Activated B cell treated with CpG ODN at 0.5 μM for 24 hours (primary cell): Measurements from ENCODE around the gene TMSB15C. TPM values are rescaled to one million over a fixed set of nuclear protein-coding genes. Genes with fewer than 3 reads are reported as not detected.
"Not testable (repeated sequence)": the region's sequence is repeated elsewhere in the genome, so short reads cannot be mapped to it uniquely, and the experiment has no call there.

Source experiments
- ATAC-seq: fragments of 200-7000 bp; cut with Tn5 transposase; one replicate; pipeline ENCODE4 v1.10.0; 2021; ENCODE audit warnings: low read depth, mild to moderate bottlenecking, moderate library complexity
- CTCF ChIA-PET: fragments of 350-600 bp; sonication (Branson Sonifier 250); formaldehyde crosslinking; loops from one replicate; lab custom pipeline; 2021; ENCODE audit warnings: antibody characterized with exemption; lab: Charles Lee
- POLR2A ChIA-PET: fragments of 350-600 bp; sonication (Branson Sonifier 250); formaldehyde crosslinking; loops from one replicate; lab custom pipeline; 2021; ENCODE audit warnings: antibody characterized with exemption; lab: Charles Lee
- DNase-seq: peaks from one replicate; pipeline ENCODE4 v3.0.0; 2022
- H3K27ac Mint-ChIP-seq: one replicate; pipeline ENCODE4 v1.8.0; 2020; ENCODE audit warnings: mixed read lengths
- H3K27me3 Mint-ChIP-seq: one replicate; pipeline ENCODE4 v1.8.0; 2021; ENCODE audit warnings: mixed read lengths
- H3K36me3 Mint-ChIP-seq: one replicate; pipeline ENCODE4 v1.8.0; 2021; ENCODE audit warnings: low read depth, mixed read lengths
- H3K4me1 Mint-ChIP-seq: one replicate; pipeline ENCODE4 v1.8.0; 2021; ENCODE audit warnings: mixed read lengths
- H3K4me3 Mint-ChIP-seq: one replicate; pipeline ENCODE4 v1.8.0; 2020; ENCODE audit warnings: mild to moderate bottlenecking, mixed read lengths
- H3K9me3 Mint-ChIP-seq: one replicate; pipeline ENCODE4 v1.8.0; 2020; ENCODE audit warnings: mixed read lengths
- CTCF ChIP-seq: fragments of 200-600 bp; IDR thresholded peaks from one replicate; pipeline ENCODE4 v1.8.0; 2022; ENCODE audit warnings: antibody characterized with exemption, mild to moderate bottlenecking
- intact Hi-C: fragments of 100-400 bp; cut with micrococcal nuclease; formaldehyde crosslinking; loops from one replicate; pipeline ENCODE4 v1.15.1; 2024
- total RNA-seq: library from RNA; stranded (reverse); gene quantifications from 2 replicates; pipeline ENCODE4 v1.2.3, GENCODE V29; 2022

TMSB15C gene
- total RNA-seq, 1 donor from 2014 or later = 2.0 TPM

DNA sequence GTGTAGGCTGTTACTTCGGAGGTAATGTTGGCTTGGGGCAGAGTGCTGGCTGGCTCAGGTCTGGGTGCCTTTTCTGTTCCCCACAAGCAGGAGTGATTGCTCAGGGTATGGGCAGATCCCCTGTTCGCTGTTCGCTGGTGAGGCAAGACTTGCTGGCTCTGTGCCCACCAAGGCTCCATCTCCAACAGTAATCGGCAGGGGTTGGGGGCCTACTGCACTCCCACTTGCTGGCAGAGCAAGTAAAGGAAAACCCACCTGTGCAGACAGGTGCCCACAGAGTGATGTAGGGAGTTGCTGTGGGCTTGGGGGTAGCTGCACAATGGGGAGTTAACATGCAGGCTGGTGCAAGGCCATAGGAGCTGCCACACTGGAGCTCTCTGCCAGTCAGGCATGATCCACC, 8.0 kb upstream of the TMSB15C start:
- Mint-ChIP-seq H3K4me3 (no peak overlapping the region), H3K27me3 (no peaks in the 10 kb centered on the region), H3K36me3 (no peaks in the 10 kb centered on the region), H3K27ac (no peak overlapping the region), H3K9me3 (no peaks in the 10 kb centered on the region), H3K4me1 (no peaks in the 10 kb centered on the region)
- ATAC-seq = no peak
- ChIA-PET POLR2A (no interaction called here), CTCF (no interaction called here)
- no peak for DNase-seq
- no peak for TF ChIP-seq CTCF
- intact Hi-C loops = no loop called here

GRCh38 chrX:104077854-104078253, 1.8 kb upstream of the TMSB15C start:
- H3K4me1 Mint-ChIP-seq, ATAC-seq, H3K4me3 Mint-ChIP-seq, DNase-seq, H3K27ac Mint-ChIP-seq, H3K27me3 Mint-ChIP-seq, CTCF ChIA-PET, intact Hi-C loops, POLR2A ChIA-PET, H3K9me3 Mint-ChIP-seq, H3K36me3 Mint-ChIP-seq: not testable (repeated sequence)

- CTCF ChIA-PET, H3K27ac Mint-ChIP-seq, H3K9me3 Mint-ChIP-seq, ATAC-seq, POLR2A ChIA-PET, intact Hi-C loops, H3K36me3 Mint-ChIP-seq, H3K4me3 Mint-ChIP-seq, H3K27me3 Mint-ChIP-seq, DNase-seq, H3K4me1 Mint-ChIP-seq: not testable (repeated sequence)
These were observed 13.4 kb downstream of the TMSB15C start for GRCh38 chrX:104062636-104063035.

DNA sequence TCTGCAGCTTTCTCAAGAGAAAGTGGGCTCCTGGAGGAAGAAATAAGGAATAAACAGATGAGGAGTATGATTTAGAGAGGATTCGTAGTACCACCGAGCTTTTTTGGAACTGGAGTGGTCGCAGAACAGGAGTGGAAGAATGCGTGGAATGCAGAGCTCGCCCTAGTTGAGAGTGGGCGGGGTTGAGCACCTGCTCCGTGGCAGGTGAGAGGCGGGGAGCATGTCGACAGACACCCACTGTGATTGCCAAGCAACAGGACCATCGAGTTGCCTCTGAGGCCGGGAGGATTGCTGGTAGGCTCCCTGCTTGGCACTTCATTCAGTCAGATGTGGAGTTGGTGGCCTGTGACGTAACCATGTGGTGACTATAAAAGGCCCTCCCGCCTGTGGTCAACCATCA, 21.1 kb downstream of the TMSB15C start:
- intact Hi-C loops, H3K9me3 Mint-ChIP-seq, CTCF ChIA-PET: not testable (repeated sequence)

DNA sequence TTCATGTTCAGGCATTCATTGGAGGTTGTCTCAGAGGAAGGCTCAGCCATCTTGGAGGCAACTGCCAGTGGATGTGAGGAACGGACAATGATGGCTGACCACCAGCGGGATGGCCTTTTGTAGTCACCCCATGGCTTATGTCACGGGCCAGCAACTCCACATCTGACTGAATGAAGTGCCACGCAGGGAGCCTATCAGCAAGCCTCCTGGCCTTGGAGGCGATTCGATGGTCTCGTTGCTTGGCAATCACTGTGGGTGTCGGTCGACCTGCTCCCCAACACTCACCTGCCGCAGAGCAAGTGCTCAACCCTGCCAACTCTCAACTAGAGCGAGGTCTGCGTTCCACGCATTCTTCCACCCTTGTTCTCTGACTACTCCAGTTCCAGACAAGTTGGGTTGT, 28.9 kb downstream of the TMSB15C start:
- Mint-ChIP-seq H3K4me1 (no peaks in the 10 kb centered on the region), H3K4me3 (no peak overlapping the region), H3K36me3 (no peaks in the 10 kb centered on the region), H3K27ac (no peak overlapping the region), H3K9me3 (no peaks in the 10 kb centered on the region), H3K27me3 (peaks cover 4% of the 10 kb centered on the region)
- DNase-seq (no peak), ATAC-seq (no peak)
- no peak for TF ChIP-seq CTCF
- intact Hi-C loops = no loop called here
- ChIA-PET POLR2A (no interaction called here), CTCF (no interaction called here)

More for the DNA sequence above, 21.1 kb downstream of the TMSB15C start:
- POLR2A ChIA-PET, H3K4me3 Mint-ChIP-seq, ATAC-seq, H3K36me3 Mint-ChIP-seq, DNase-seq, H3K4me1 Mint-ChIP-seq, H3K27ac Mint-ChIP-seq, H3K27me3 Mint-ChIP-seq: not testable (repeated sequence)

DNA sequence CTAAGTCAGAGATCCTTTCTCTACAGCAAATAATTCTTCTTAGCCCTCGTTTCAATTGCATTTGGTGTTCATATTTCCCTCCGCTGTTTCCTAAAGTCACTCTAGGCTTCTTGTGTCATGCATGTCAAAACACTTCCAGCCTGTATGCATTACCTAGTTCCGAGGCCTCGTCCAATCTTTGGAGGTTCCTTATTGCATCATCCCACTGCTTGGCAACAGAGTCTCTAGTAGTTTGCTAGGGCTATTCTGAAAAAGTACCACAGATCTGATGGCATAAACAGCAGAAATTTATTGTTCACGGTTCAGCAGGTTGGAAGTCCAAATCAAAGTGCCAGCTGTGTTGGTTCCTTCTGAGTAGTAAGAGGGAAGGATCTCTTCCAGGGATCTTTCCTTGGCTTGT, 30.4 kb downstream of the TMSB15C start:
- no peaks in the 10 kb centered on the region for H3K9me3 Mint-ChIP-seq
- POLR2A ChIA-PET = no interaction called here
- H3K4me1 Mint-ChIP-seq = no peaks in the 10 kb centered on the region
- CTCF ChIA-PET = no interaction called here
- H3K27me3 Mint-ChIP-seq = peaks cover 4% of the 10 kb centered on the region
- DNase-seq (no peak), ATAC-seq (no peak)
- intact Hi-C loops = no loop called here
- H3K4me3 Mint-ChIP-seq = no peak overlapping the region
- H3K36me3 Mint-ChIP-seq = no peaks in the 10 kb centered on the region
- H3K27ac Mint-ChIP-seq = no peak overlapping the region
- no peak for TF ChIP-seq CTCF

- TF ChIP-seq CTCF = no peak
- Mint-ChIP-seq H3K9me3 (no peaks in the 10 kb centered on the region), H3K4me3 (no peak overlapping the region), H3K27me3 (peaks cover 4% of the 10 kb centered on the region), H3K27ac (no peak overlapping the region), H3K36me3 (no peaks in the 10 kb centered on the region), H3K4me1 (no peaks in the 10 kb centered on the region)
- intact Hi-C loops = no loop called here
- ATAC-seq = no peak
- no peak for DNase-seq
- ChIA-PET CTCF (no interaction called here), POLR2A (no interaction called here)
These were observed 35.0 kb downstream of the TMSB15C start for GRCh38 chrX:104041003-104041402.
